Measurements from ENCODE around the gene C1orf35. TPM values are rescaled to one million over a fixed set of nuclear protein-coding genes. Genes with fewer than 3 reads are reported as not detected.
"Not testable (repeated sequence)": the region's sequence is repeated elsewhere in the genome, so short reads cannot be mapped to it uniquely, and the experiment has no call there.

C1orf35 gene
- total RNA-seq, 6 experiments from 2014 or later = 10.4 to 17.2 (median 12.5) TPM

DNA sequence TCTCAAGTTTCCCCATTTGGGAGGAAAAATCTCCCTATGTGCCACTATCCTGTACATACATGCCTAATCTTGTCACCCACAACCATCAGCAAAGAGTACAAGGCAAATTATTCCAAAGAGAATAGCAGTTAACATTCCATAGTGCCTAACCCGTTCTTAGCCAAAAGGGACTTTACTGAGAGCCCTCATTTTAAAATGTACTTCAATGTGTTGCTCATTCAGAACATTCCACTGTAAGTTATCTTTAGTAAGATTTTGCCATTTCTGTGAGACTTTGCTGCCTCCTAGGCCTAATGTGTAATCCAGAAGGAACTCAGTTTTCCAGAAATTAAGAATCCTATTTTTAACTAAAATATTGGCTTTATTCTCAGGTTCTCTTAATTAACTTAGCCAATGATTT lies 17.2 kb upstream of the C1orf35 start:
- Mint-ChIP-seq H3K4me1 (ENCODE audit: low read depth) (peaks cover 18% of the 10 kb centered on the region), H3K27me3 (ENCODE audit: insufficient read depth) (peaks cover 9% of the 10 kb centered on the region), H3K27ac (peak overlapping the region; percentile 67), H3K36me3 (ENCODE audit: low read depth) (peaks cover 9% of the 10 kb centered on the region), H3K9me3 (peaks cover 15% of the 10 kb centered on the region), H3K4me3 (no peak overlapping the region)
- TF ChIP-seq, protein P1, sequence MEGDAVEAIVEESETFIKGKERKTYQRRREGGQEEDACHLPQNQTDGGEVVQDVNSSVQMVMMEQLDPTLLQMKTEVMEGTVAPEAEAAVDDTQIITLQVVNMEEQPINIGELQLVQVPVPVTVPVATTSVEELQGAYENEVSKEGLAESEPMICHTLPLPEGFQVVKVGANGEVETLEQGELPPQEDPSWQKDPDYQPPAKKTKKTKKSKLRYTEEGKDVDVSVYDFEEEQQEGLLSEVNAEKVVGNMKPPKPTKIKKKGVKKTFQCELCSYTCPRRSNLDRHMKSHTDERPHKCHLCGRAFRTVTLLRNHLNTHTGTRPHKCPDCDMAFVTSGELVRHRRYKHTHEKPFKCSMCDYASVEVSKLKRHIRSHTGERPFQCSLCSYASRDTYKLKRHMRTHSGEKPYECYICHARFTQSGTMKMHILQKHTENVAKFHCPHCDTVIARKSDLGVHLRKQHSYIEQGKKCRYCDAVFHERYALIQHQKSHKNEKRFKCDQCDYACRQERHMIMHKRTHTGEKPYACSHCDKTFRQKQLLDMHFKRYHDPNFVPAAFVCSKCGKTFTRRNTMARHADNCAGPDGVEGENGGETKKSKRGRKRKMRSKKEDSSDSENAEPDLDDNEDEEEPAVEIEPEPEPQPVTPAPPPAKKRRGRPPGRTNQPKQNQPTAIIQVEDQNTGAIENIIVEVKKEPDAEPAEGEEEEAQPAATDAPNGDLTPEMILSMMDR (IDR thresholded peaks at IDR 0.05) = no peak
- peak; percentile 17 for DNase-seq

DNA sequence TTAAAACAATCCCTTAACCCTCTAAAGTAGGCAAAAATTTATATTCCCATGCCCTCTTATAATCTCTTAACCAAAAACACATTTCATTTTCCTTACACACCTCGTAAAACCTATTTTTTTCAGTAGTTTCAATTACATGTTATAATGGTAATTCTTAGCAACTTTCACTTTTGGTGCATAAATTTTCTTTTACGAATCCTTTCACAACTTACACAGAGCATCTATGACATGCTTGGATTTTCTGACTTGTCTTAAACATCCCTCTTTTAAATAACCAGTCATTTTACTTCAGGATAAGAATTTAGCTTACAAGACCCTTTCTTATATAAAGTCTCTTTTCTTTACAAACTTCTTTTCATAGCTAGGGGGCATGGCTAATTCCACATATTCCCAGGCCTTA lies 14.9 kb upstream of the C1orf35 start:
- Mint-ChIP-seq H3K27me3 (ENCODE audit: insufficient read depth) (peaks cover 5% of the 10 kb centered on the region), H3K4me3 (no peak overlapping the region), H3K36me3 (ENCODE audit: low read depth) (peaks cover 9% of the 10 kb centered on the region), H3K27ac (no peak overlapping the region), H3K4me1 (ENCODE audit: low read depth) (peaks cover 18% of the 10 kb centered on the region), H3K9me3 (peaks cover 15% of the 10 kb centered on the region)
- no peak for DNase-seq
- TF ChIP-seq, protein P1 (IDR thresholded peaks at IDR 0.05) = no peak

DNA sequence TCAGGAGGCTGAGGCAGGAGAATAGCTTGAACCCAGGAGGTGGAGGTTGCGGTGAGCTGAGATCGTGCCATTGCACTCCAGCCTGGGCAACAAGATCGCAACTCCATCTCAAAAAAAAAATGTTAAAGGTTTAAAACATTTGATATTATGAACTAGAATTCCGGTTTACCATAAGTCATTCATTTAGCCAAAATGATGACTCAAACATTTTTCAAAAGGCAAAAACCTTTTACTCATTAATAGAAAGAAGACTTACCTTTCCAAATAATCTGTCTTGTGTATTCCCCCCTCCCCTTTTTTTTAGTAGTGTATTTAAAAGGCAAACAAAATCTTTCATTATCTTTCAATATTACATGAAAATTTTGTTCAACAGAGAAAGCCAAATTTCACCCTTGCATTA lies 14.2 kb upstream of the C1orf35 start:
- TF ChIP-seq, protein P1 (IDR thresholded peaks at IDR 0.05) = no peak
- Mint-ChIP-seq H3K4me1 (ENCODE audit: low read depth) (peaks cover 18% of the 10 kb centered on the region), H3K27ac (no peak overlapping the region), H3K9me3 (peaks cover 15% of the 10 kb centered on the region), H3K4me3 (no peak overlapping the region), H3K36me3 (ENCODE audit: low read depth) (peaks cover 9% of the 10 kb centered on the region), H3K27me3 (ENCODE audit: insufficient read depth) (no peaks in the 10 kb centered on the region; the same call in none of the 2 replicates)
- DNase-seq = no peak

DNA sequence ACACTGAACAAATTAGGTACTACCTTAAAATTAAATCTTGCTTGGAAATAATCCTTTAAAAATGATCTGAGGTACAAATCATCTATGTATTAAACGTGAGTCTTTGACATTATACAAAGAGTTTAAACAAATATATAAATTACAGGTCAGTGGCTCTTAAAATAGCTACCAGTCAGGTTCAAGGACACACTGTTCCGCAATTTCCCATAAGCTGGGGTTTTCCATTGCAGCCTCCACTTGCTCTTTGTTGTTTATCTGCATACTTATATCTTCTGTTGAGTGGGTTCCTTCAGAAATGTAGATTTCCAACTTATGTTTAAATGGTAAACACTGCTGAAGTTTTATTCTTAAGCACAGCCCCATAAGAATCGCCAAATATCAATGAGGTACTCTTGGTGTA lies 11.7 kb upstream of the C1orf35 start:
- Mint-ChIP-seq H3K27ac (no peak overlapping the region), H3K36me3 (ENCODE audit: low read depth) (peaks cover 9% of the 10 kb centered on the region), H3K9me3 (peaks cover 15% of the 10 kb centered on the region), H3K4me1 (ENCODE audit: low read depth) (peaks cover 10% of the 10 kb centered on the region), H3K27me3 (ENCODE audit: insufficient read depth) (peaks cover under 1% of the 10 kb centered on the region; the same call in 1 of the 2 replicates), H3K4me3 (no peak overlapping the region)
- no peak for DNase-seq
- TF ChIP-seq, protein P1 (IDR thresholded peaks at IDR 0.05) = no peak

DNA sequence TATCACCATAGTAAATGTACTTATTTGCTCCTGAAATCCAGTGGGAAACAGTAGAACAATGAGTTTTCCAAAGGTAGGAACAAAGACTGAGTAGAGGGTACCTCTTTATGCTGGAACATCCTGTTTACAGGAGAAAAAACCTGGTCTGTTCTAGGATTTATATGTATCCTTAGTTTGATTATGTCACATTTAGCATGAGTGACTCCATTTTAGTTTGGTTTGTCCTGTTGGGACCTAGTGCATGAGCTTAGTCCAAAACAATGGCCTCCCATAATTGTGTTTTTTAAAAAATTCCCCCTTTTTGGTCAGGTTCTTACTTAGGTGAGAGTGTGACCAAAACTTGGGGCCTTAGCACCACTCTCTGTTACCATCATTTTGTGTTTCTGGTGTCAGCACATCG lies 9.5 kb upstream of the C1orf35 start:
- H3K27ac Mint-ChIP-seq = no peak overlapping the region
- no peak overlapping the region for H3K4me3 Mint-ChIP-seq
- TF ChIP-seq, protein P1 (IDR thresholded peaks at IDR 0.05) = no peak

DNA sequence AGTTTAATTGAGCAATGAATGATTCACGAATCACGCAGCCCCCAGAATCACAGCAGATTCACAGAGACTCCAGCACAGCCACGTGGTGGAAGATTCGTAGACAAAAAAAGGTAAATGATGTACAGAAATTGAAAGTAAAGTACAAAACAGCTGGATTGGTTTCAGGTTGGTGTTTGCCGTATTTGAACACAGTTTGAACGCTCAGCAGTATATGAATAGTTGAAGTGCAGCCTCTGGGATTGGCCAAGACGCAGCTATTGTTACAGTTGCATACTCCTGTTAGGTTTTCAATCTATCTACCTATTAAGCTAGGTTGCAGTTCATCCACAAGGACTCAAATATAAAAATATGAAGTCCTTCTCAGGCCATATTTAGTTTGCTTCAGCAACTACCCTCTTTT lies 9.0 kb upstream of the C1orf35 start:
- H3K27ac Mint-ChIP-seq = no peak overlapping the region
- no peak overlapping the region for H3K4me3 Mint-ChIP-seq
- DNase-seq = no peak
- peaks cover 18% of the 10 kb centered on the region for H3K4me1 Mint-ChIP-seq (ENCODE audit: low read depth)
- peaks cover 6% of the 10 kb centered on the region for H3K27me3 Mint-ChIP-seq (ENCODE audit: insufficient read depth)
- H3K9me3 Mint-ChIP-seq = peaks cover 5% of the 10 kb centered on the region
- no peaks in the 10 kb centered on the region for H3K36me3 Mint-ChIP-seq (ENCODE audit: low read depth)
- TF ChIP-seq, protein P1 (IDR thresholded peaks at IDR 0.05) = no peak

More for the DNA sequence above, 9.5 kb upstream of the C1orf35 start:
- DNase-seq = no peak
- H3K4me1 Mint-ChIP-seq (ENCODE audit: low read depth) = peaks cover 18% of the 10 kb centered on the region
- H3K27me3 Mint-ChIP-seq (ENCODE audit: insufficient read depth) = peaks cover 6% of the 10 kb centered on the region
- H3K36me3 Mint-ChIP-seq (ENCODE audit: low read depth) = peaks cover 3% of the 10 kb centered on the region
- H3K9me3 Mint-ChIP-seq = peaks cover 8% of the 10 kb centered on the region

DNA sequence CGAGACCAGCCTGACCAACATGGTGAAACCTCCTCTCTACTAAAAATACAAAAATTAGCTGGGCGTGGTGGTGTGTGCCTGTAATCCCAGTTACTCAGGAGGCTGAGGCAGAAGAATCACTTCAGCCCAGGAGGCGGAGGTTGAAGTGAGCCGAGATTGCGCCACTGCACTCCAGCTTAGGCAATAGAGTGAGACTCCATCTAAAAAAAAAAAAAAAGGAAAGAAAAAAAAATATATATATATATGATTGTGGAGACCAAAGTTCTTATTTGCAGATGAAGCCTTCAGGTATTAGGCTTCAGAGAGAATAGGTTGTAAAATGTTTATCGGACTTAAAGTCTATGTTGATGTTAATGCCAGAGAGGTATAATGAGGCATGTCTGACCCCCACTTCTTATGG lies 8.2 kb upstream of the C1orf35 start:
- not testable (repeated sequence) for H3K36me3 Mint-ChIP-seq (ENCODE audit: low read depth); H3K27me3 Mint-ChIP-seq (ENCODE audit: insufficient read depth); H3K9me3 Mint-ChIP-seq; H3K27ac Mint-ChIP-seq; DNase-seq; H3K4me3 Mint-ChIP-seq
- H3K4me1 Mint-ChIP-seq (ENCODE audit: low read depth) = peaks cover 18% of the 10 kb centered on the region

Measured in HFFc6 (cell line).